Measurements from ENCODE around the gene SLC22A1. TPM values are rescaled to one million over a fixed set of nuclear protein-coding genes. Genes with fewer than 3 reads are reported as not detected.

The SLC22A1 gene
- total RNA-seq, 1 experiment from 2014 or later: 1.5 TPM

GRCh38 chr6:160173806-160174527 is 52.4 kb downstream of the SLC22A1 start:
- peaks cover 14% of the 10 kb centered on the region for H3K4me1 Mint-ChIP-seq (ENCODE audit: low read depth, unreplicated experiment)
- H3K36me3 Mint-ChIP-seq (ENCODE audit: insufficient read depth, unreplicated experiment): peaks cover 7% of the 10 kb centered on the region
- H3K9me3 Mint-ChIP-seq (ENCODE audit: unreplicated experiment): peaks cover 10% of the 10 kb centered on the region
- H3K4me1 ChIP-seq: peaks cover 30% of the 10 kb centered on the region
- H3K27me3 ChIP-seq (replicated peaks; ENCODE audit: control insufficient read depth, insufficient read depth, low read length): no peaks in the 10 kb centered on the region
- H3K27me3 Mint-ChIP-seq (ENCODE audit: insufficient read depth, unreplicated experiment): no peaks in the 10 kb centered on the region
- intact Hi-C loops (cut with micrococcal nuclease; ENCODE audit: unreplicated experiment): loop anchor here (1.0 to 2.0 kb wide), 2 partner anchors 36 to 81 kb away; no protein-coding TSS in a partner anchor
- peak overlapping the region; percentile 63 for H3K27ac Mint-ChIP-seq (ENCODE audit: unreplicated experiment)
- ChIA-PET CTCF (interaction anchor here (1.2 kb wide), 1 partner anchor 47 kb away, joined by 4 read pairs; no protein-coding TSS in a partner anchor), POLR2A (interaction anchor here (0.5 kb wide), 1 partner anchor 36 kb away, joined by 3 read pairs; no protein-coding TSS in a partner anchor)
- peak; percentile 51 to 53 for DNase-seq
- BruUV-seq (replicated peaks): no TSS peak
- H3K36me3 ChIP-seq (ENCODE audit: control insufficient read depth, insufficient read depth, low read length): no peaks in the 10 kb centered on the region
- TF ChIP-seq CTCF (IDR thresholded peaks at IDR 0.05; ENCODE audit: insufficient read depth in 1 of 2, low read depth in 1 of 2, low read length in 1 of 2, severe bottlenecking in 1 of 2, unreplicated experiment in 1 of 2): no peak
- H3K9me3 ChIP-seq: no peaks in the 10 kb centered on the region
- no peak overlapping the region for H3K4me3 ChIP-seq (ENCODE audit: low read depth, low read length)
- H3K4me3 Mint-ChIP-seq (ENCODE audit: unreplicated experiment): peak overlapping the region; percentile 59

- no peaks in the 10 kb centered on the region for H3K27me3 ChIP-seq (replicated peaks; ENCODE audit: control insufficient read depth, insufficient read depth, low read length)
- Mint-ChIP-seq H3K27ac (ENCODE audit: unreplicated experiment) (peak overlapping the region; percentile 63), H3K4me3 (ENCODE audit: unreplicated experiment) (no peak overlapping the region), H3K36me3 (ENCODE audit: insufficient read depth, unreplicated experiment) (peaks cover 7% of the 10 kb centered on the region), H3K9me3 (ENCODE audit: unreplicated experiment) (peaks cover 10% of the 10 kb centered on the region), H3K4me1 (ENCODE audit: low read depth, unreplicated experiment) (peaks cover 14% of the 10 kb centered on the region), H3K27me3 (ENCODE audit: insufficient read depth, unreplicated experiment) (no peaks in the 10 kb centered on the region)
- ChIA-PET POLR2A (no interaction called here), CTCF (interaction anchor here (1.2 kb wide), 1 partner anchor 47 kb away, joined by 4 read pairs; no protein-coding TSS in a partner anchor)
- no peaks in the 10 kb centered on the region for H3K9me3 ChIP-seq
- H3K36me3 ChIP-seq (ENCODE audit: control insufficient read depth, insufficient read depth, low read length): no peaks in the 10 kb centered on the region
- DNase-seq: peak; percentile 53 to 55
- BruUV-seq (replicated peaks): no TSS peak
- no peak overlapping the region for H3K4me3 ChIP-seq (ENCODE audit: low read depth, low read length)
- intact Hi-C loops (cut with micrococcal nuclease; ENCODE audit: unreplicated experiment): loop anchor here (1.0 to 2.0 kb wide), 2 partner anchors 36 to 80 kb away; no protein-coding TSS in a partner anchor
- peaks cover 30% of the 10 kb centered on the region for H3K4me1 ChIP-seq
- no peak for TF ChIP-seq CTCF (IDR thresholded peaks at IDR 0.05; ENCODE audit: insufficient read depth in 1 of 2, low read depth in 1 of 2, low read length in 1 of 2, severe bottlenecking in 1 of 2, unreplicated experiment in 1 of 2)
Observed at GRCh38 chr6:160174681-160175080, 53.1 kb downstream of the SLC22A1 start.

GRCh38 chr6:160177220-160177619 is 55.6 kb downstream of the SLC22A1 start:
- Mint-ChIP-seq H3K4me3 (ENCODE audit: unreplicated experiment) (no peak overlapping the region), H3K36me3 (ENCODE audit: insufficient read depth, unreplicated experiment) (peaks cover 7% of the 10 kb centered on the region), H3K27me3 (ENCODE audit: insufficient read depth, unreplicated experiment) (no peaks in the 10 kb centered on the region), H3K4me1 (ENCODE audit: low read depth, unreplicated experiment) (peaks cover 8% of the 10 kb centered on the region), H3K27ac (ENCODE audit: unreplicated experiment) (no peak overlapping the region), H3K9me3 (ENCODE audit: unreplicated experiment) (no peaks in the 10 kb centered on the region)
- BruUV-seq (replicated peaks): no TSS peak
- Histone ChIP-seq H3K4me3 (ENCODE audit: low read depth, low read length) (no peak overlapping the region), H3K9me3 (no peaks in the 10 kb centered on the region), H3K36me3 (ENCODE audit: control insufficient read depth, insufficient read depth, low read length) (no peaks in the 10 kb centered on the region), H3K27me3 (replicated peaks; ENCODE audit: control insufficient read depth, insufficient read depth, low read length) (no peaks in the 10 kb centered on the region), H3K4me1 (peaks cover 30% of the 10 kb centered on the region)
- ChIA-PET CTCF (no interaction called here), POLR2A (no interaction called here)
- intact Hi-C loops (cut with micrococcal nuclease; ENCODE audit: unreplicated experiment): no loop called here
- TF ChIP-seq CTCF (IDR thresholded peaks at IDR 0.05; ENCODE audit: insufficient read depth in 1 of 2, low read depth in 1 of 2, low read length in 1 of 2, severe bottlenecking in 1 of 2, unreplicated experiment in 1 of 2): no peak
- DNase-seq: no peak
